Measurements from ENCODE around the gene LAT.
"Not testable (repeated sequence)": the region's sequence is repeated elsewhere in the genome, so short reads cannot be mapped to it uniquely, and the experiment has no call there.

Gene LAT

GRCh38 chr16:28977703-28978662 lies 6.9 kb upstream of the LAT start:
- DNase-seq, result no peak

- not testable (repeated sequence) for DNase-seq
These were observed 4.5 kb upstream of the LAT start for GRCh38 chr16:28980330-28980729.

DNA sequence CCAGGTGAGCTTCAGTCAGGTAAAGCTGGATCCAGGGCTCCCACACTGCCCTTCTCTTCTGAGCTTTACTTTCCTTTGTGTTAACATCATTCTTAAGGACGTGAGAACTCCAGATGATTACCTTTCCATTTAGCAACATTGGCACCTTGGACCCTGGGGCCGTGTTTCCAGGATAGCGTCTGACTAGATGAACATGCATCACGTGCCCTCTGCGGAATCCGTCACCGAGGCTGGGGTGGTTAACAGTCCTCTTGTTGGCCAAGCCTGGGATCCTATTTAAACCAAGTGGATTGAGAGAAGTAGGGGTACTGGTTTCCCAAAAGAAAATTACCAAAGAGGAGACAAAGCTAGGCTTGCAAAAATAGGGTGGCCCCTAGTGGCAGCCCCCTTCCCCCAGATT lies 3.9 kb upstream of the LAT start:
- no peak for DNase-seq

DNA sequence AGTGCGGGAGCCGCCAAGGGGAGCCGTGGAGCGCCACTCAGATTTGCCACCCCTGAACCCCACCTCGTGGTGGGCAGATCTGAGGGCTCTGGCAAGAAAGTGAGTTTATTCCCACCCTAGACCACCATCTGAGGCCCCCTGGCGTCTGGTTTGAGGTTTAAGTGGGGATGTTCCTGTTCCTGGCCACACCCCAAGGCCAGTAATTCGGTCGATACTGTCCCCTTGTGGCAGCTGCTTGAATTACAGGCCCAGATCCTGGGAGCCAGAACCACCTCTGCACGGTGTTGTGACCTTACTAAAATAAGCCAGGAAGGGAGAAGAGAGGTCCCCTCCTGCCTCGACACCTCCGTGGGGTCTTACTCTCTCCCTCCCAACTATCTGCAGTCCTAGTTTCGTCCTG lies 3.3 kb upstream of the LAT start:
- no peak for DNase-seq

DNA sequence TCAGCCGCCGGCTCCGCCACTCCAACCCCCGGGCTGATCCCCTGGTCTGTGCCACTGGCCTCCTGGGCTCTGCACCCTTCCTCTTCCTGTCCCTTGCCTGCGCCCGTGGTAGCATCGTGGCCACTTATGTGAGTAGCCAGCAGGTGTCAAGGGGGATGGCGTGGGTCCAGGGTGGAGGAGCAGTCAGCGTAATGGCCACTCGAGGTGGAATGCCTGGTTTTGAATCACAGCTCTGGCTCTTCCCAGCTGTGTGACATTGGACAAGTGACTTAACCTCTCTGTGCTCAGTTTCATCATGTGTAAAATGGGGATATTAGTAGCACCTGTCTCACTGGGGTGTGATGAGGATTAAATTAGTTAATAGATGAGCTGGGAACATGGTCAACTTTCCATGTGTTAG lies 2.4 kb upstream of the LAT start:
- DNase-seq, result no peak

DNA sequence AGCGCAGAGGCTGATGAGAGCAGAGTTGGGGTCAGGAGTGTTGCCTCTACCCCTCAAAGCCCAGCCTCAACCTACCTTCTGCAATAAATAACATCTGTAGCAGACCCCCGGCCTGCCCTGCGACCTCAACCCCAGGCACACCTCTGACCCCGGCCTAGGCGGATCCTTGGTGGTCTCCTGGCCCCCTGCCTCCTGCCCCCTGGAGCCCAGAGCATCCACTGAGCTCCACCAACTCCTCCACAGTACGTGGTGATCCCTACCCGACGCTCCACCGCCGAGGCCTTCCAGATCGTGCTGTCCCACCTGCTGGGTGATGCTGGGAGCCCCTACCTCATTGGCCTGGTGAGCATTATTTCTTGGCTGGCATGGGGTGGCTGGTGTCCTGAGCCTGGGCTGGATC lies 1.9 kb upstream of the LAT start:
- DNase-seq, result no peak

DNA sequence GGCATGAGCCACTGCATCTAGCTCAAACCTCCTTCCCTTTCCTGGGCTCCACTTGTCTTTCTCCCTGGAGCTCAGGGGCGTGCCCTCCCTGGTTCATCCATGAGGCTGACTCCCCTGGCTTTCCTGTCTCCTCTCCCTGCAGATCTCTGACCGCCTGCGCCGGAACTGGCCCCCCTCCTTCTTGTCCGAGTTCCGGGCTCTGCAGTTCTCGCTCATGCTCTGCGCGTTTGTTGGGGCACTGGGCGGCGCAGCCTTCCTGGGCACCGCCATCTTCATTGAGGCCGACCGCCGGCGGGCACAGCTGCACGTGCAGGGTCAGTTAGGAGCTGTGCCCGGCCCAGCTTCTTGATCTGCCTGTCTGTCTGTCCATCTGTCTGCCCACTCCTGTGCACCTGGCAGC lies 1.2 kb upstream of the LAT start:
- no peak for DNase-seq

- DNase-seq, result no peak
These were observed 761 bp upstream of the LAT start for GRCh38 chr16:28984091-28984490.

- no peak for DNase-seq
These were observed 574 bp downstream of the LAT start for GRCh38 chr16:28985211-28986041.

DNA sequence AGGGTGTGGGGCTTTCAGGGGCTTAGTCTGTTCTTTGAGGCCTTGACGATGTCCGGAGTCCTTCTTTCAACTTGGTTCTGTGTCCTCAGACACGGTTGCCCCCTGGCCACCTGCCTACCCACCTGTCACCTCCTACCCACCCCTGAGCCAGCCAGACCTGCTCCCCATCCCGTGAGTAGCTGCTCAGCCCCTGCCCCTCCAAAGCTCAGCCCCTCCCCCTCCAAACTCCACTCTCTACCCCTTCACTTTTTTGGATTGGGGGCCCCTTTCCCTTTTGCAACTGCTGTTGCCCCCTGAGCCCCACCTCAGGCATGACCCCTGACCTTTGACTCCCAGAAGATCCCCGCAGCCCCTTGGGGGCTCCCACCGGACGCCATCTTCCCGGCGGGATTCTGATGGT lies 1.2 kb downstream of the LAT start:
- no peak for DNase-seq

GRCh38 chr16:28986492-28986891 lies 1.6 kb downstream of the LAT start:
- no peak for DNase-seq

DNA sequence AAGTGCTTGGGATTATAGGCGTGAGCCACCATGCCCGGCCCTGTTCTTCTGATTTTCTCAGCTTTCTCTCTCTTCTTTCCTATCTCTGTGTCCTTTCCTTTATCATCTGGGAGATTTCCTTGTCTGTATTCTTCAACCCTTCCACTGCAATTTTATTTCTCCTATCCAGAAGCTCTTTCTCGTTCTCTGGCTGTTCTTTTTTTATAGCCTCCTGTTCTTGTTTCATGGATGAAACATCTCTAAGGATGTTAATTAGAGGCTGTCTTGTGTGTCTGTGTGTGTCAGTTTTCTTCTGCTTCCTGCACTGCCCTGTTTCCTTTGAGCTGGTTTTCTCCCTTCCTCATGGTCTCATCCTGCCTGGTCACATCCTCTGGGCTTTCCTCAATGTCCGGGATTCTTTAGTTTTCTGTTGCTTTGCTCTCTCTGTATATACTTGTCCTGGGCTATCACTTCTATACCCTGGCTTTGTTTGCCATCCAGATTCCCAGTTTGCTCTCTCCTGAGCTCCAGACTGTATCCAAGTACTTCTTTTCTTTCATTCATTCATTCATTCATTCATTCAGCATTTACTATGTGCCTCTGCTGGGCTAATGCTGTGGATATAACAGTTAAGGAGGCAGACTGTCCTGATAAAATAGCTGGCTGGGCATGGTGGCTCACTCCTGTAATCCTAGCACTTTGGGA lies 2.5 kb downstream of the LAT start:
- DNase-seq, result no peak

- DNase-seq, result no peak
These were observed 4.5 kb downstream of the LAT start for GRCh38 chr16:28989363-28989762.

DNA sequence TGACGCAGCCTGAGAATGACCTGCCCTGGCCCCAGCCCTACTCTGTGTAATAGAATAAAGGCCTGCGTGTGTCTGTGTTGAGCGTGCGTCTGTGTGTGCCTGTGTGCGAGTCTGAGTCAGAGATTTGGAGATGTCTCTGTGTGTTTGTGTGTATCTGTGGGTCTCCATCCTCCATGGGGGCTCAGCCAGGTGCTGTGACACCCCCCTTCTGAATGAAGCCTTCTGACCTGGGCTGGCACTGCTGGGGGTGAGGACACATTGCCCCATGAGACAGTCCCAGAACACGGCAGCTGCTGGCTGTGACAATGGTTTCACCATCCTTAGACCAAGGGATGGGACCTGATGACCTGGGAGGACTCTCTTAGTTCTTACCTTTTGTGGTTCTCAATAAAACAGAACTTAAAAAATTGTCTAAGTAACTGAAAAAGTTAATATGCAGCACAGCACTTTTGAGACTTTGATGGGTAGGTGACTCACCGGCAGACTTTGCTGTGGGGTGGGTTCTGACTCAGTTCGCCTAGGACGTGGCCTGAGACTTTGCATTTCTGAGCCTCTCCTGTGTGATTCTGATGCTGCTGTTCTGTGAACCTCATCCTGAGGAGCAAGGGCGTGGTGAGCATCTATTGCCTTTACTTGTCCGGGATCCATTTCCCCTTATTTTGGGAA lies 5.7 kb downstream of the LAT start:
- no peak for DNase-seq

GRCh38 chr16:28991687-28992086 lies 6.8 kb downstream of the LAT start:
- no peak for DNase-seq

DNA sequence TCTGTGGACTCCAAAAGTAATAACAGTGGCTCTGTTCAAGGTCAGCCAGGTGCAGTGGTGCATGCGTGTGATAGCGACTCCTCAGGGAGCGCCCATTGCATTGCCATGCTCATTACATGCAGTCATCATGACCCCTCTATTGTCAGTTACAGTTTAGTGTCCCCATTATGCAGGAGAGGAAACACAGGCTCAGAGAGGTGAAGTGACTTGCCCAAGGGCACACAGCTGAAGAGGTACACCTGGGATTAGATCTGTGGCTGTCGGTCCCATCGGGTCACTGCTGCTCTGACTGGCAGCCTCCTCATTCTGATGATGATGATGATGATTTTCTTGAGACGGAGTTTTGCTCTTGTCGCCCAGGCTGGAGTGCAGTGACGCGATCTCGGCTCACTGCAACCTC lies 7.6 kb downstream of the LAT start:
- DNase-seq, result no peak

GRCh38 chr16:28998837-28999236 lies 14.0 kb downstream of the LAT start:
- no peak for DNase-seq

DNA sequence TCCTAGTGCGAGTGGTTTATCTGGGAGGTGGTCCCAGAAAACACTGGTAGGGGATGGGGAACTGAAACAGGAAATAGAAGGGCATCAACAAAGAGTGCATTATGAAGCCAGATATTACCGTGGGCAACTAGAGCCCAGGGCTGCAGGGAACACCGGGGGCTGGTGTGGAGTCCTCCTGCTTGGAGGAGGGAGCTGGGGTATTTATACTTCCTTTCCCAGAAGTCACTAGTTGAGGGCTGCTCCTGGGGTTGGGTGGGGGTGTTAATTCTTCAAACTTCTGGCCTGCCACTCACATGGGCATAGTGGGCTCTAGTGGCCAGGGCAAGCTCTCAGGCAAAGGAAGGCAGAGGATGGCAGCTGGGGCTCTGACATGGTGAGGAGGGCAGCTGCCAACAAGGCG lies 14.7 kb downstream of the LAT start:
- no peak for DNase-seq

GRCh38 chr16:29000019-29000418 lies 15.2 kb downstream of the LAT start:
- no peak for DNase-seq

GRCh38 chr16:29004496-29005139 lies 19.8 kb downstream of the LAT start:
- DNase-seq, result peak; percentile 4

DNA sequence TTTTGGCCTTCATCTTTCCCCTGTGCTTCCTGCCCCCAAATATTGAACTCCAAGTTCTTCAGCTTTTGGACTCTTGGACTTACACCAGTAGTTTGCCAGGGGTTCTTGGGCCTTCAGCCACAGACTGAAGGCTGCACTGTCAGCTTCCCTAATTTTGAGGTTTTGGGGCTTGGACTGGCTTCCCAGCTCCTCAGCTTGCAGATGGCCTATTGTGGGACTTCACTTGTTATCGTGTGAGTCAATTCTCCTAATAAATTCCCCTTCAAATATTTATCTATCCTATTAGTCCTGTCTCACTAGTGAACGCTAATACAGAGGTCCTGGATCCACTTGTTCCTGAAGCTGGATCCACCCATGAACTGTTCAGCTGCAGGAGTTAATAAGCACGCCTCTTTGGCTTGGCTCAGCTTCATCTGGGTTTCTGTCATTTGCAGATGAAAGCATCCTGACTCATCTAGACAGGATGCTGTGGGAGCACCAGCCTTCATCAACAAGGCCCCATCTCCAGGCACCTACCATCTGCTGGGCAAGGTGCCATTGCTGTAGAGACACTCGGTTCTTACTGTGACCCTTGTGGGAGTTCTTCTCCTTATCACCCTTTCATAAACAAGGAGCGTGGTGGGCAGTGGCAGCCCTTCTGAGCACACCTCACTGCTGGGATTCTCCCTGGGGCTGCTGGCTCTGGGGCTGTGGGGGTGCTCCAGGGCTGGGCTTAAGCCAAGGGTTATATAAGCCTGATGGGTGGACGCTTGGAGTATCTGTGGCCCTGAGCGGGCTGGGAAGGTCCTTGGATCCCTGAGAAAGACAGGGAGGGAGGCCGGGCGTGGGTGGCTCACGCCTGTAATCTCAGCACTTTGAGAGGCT lies 23.1 kb downstream of the LAT start:
- peak; percentile 55 for DNase-seq
